ENCODE data around the gene TMCC1. TPM values are rescaled to one million over a fixed set of nuclear protein-coding genes. Genes with fewer than 3 reads are reported as not detected.

Gene TMCC1
- total RNA-seq, 1 donor from 2014 or later, result 28.0 TPM

GRCh38 chr3:129636082-129636481 is 257.4 kb downstream of the TMCC1 start:
- no peaks in the 10 kb centered on the region for H3K36me3 ChIP-seq (ENCODE audit: control insufficient read depth, insufficient read depth, low read length)
- TF ChIP-seq, protein P1, sequence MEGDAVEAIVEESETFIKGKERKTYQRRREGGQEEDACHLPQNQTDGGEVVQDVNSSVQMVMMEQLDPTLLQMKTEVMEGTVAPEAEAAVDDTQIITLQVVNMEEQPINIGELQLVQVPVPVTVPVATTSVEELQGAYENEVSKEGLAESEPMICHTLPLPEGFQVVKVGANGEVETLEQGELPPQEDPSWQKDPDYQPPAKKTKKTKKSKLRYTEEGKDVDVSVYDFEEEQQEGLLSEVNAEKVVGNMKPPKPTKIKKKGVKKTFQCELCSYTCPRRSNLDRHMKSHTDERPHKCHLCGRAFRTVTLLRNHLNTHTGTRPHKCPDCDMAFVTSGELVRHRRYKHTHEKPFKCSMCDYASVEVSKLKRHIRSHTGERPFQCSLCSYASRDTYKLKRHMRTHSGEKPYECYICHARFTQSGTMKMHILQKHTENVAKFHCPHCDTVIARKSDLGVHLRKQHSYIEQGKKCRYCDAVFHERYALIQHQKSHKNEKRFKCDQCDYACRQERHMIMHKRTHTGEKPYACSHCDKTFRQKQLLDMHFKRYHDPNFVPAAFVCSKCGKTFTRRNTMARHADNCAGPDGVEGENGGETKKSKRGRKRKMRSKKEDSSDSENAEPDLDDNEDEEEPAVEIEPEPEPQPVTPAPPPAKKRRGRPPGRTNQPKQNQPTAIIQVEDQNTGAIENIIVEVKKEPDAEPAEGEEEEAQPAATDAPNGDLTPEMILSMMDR (IDR thresholded peaks at IDR 0.05; ENCODE audit: insufficient read depth, low read length, poor library complexity, severe bottlenecking), result no peak
- H3K27me3 ChIP-seq (ENCODE audit: control insufficient read depth, insufficient read depth, low read length), result no peaks in the 10 kb centered on the region
- no peak for DNase-seq (ENCODE audit: low read depth)
- no peak overlapping the region for H3K4me3 ChIP-seq (ENCODE audit: low read depth, low read length)

DNA sequence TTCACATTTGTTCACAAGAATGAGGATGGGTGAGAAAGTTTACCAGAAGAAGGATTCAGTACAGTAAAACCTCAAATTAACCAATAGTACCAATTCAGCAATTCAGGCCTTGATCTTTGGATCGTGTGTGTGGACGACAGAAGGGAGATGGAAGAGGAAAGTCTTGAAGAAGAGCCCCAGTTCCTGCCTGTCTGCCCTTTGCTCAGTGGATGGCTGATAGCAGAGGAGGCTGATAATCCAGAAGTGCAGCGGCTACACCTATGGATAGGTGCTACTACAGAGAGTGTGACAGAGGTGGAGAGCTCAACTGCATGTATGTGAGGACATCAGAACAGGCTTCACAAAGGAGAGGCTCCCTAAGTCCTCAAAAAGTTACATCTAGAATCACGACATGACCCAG is 257.9 kb downstream of the TMCC1 start:
- DNase-seq (ENCODE audit: low read depth), result no peak
- TF ChIP-seq, protein P1 (IDR thresholded peaks at IDR 0.05; ENCODE audit: insufficient read depth, low read length, poor library complexity, severe bottlenecking), result no peak
- Histone ChIP-seq H3K4me3 (ENCODE audit: low read depth, low read length) (no peak overlapping the region), H3K27me3 (ENCODE audit: control insufficient read depth, insufficient read depth, low read length) (no peaks in the 10 kb centered on the region), H3K36me3 (ENCODE audit: control insufficient read depth, insufficient read depth, low read length) (no peaks in the 10 kb centered on the region)

DNA sequence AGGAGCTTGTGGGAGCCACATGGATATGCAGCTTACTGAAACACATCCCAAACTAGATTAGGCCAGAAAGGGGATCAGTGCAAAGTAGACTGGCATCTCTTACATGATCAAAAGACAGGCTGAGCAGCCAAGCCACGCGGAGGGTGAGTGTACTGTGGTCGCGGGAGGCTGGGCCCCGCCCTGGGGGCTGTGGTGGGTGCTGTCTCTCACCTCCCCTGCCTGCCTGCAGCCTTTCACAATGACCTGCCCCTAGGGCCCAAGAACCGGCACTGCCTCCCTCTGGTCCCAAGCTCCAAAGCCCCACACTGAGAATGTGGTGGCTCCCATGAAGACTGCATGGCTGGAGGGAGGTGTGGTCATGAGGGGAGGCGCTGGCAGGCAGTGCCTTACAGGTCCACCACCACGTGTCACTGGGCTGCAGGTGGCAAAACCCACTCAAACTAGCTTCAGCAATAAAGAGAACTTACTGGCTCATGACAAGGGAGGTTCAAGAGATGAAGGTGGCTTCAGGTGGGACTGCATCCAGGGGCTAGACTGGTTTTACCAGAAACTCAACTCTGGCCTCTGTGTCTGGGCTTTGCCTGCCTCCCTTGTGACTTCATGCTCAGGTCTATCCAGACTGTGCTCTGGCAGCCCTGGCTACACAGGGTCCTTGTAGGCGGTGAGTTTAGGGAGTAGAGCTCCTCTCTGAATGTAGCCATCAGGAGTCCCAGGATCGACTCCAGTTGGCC is 259.6 kb downstream of the TMCC1 start:
- no peak for DNase-seq (ENCODE audit: low read depth)
- Histone ChIP-seq H3K36me3 (ENCODE audit: control insufficient read depth, insufficient read depth, low read length) (no peaks in the 10 kb centered on the region), H3K4me3 (ENCODE audit: low read depth, low read length) (no peak overlapping the region), H3K27me3 (ENCODE audit: control insufficient read depth, insufficient read depth, low read length) (no peaks in the 10 kb centered on the region)
- TF ChIP-seq, protein P1 (IDR thresholded peaks at IDR 0.05; ENCODE audit: insufficient read depth, low read length, poor library complexity, severe bottlenecking), result no peak

- no peak overlapping the region for H3K4me3 ChIP-seq (ENCODE audit: low read depth, low read length)
- H3K36me3 ChIP-seq (ENCODE audit: control insufficient read depth, insufficient read depth, low read length), result no peaks in the 10 kb centered on the region
- TF ChIP-seq, protein P1 (IDR thresholded peaks at IDR 0.05; ENCODE audit: insufficient read depth, low read length, poor library complexity, severe bottlenecking), result no peak
- no peaks in the 10 kb centered on the region for H3K27me3 ChIP-seq (ENCODE audit: control insufficient read depth, insufficient read depth, low read length)
- DNase-seq (ENCODE audit: low read depth), result no peak
Measured at GRCh38 chr3:129632977-129633376, 260.5 kb downstream of the TMCC1 start.

- no peaks in the 10 kb centered on the region for H3K27me3 ChIP-seq (ENCODE audit: control insufficient read depth, insufficient read depth, low read length)
- no peak overlapping the region for H3K4me3 ChIP-seq (ENCODE audit: low read depth, low read length)
- TF ChIP-seq, protein P1 (IDR thresholded peaks at IDR 0.05; ENCODE audit: insufficient read depth, low read length, poor library complexity, severe bottlenecking), result no peak
- no peak for DNase-seq (ENCODE audit: low read depth)
- no peaks in the 10 kb centered on the region for H3K36me3 ChIP-seq (ENCODE audit: control insufficient read depth, insufficient read depth, low read length)
Measured at GRCh38 chr3:129632556-129632955, 261.0 kb downstream of the TMCC1 start.

DNA sequence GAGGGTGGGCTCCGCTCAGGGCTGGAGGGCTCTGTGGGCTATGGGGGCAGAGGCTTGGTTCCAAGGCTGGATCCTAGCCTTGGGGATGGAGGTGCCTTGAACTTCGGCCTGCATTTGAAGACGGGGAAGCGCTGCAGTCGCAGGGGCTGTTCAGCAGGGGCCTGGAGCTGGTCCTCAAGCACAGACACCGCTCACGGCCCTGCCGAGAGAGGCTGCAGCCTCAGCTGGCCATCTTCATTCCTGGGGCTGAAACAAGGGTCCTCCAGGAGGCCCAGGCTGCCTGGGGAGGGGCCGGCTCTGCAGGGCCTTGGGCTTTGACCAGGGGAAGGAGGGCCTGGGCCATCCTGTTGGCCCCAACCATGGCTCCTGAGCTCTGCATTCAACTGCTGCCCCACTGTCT is 261.5 kb downstream of the TMCC1 start:
- no peak overlapping the region for H3K4me3 ChIP-seq (ENCODE audit: low read depth, low read length)
- TF ChIP-seq, protein P1 (IDR thresholded peaks at IDR 0.05; ENCODE audit: insufficient read depth, low read length, poor library complexity, severe bottlenecking), result no peak
- DNase-seq (ENCODE audit: low read depth), result no peak
- H3K27me3 ChIP-seq (ENCODE audit: control insufficient read depth, insufficient read depth, low read length), result no peaks in the 10 kb centered on the region
- H3K36me3 ChIP-seq (ENCODE audit: control insufficient read depth, insufficient read depth, low read length), result no peaks in the 10 kb centered on the region
